Ureter (tissue), 1 donor: Measurements from ENCODE around the gene PTPRT. TPM values are rescaled to one million over a fixed set of nuclear protein-coding genes. Genes with fewer than 3 reads are reported as not detected.

Experiments
- DNase-seq: peaks from one replicate; pipeline ENCODE4 v3.0.0-alpha.2; 2020; ENCODE audit warnings: low spot score
- total RNA-seq: library from RNA; stranded (reverse); gene quantifications from one replicate; pipeline ENCODE4 v1.2.4, GENCODE V29; 2023
- donor health status: DM: yes; HTN: yes; CAD: no.

Gene PTPRT
- total RNA-seq, 1 donor from 2014 or later = 0.10 TPM

DNA sequence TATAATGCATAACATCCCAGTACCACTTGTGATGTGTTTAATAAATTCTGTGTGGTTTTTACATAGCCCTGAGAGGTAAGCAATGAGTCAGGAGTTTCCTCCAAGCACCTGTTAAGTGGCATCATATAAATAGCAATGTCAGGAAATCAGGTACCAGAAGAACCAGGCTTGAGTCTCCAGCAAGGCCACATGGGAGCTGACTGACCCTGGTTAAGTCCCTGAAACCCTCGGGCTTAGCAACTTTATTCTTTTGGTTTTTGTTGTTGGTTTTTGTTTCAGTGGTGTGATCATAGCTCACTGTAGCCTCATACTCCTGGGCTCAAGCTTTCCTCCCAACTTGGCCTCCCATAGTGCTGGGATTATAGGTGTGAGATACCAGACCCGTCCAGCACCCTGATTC is 70.0 kb downstream of the PTPRT start:
- DNase-seq = no peak

DNA sequence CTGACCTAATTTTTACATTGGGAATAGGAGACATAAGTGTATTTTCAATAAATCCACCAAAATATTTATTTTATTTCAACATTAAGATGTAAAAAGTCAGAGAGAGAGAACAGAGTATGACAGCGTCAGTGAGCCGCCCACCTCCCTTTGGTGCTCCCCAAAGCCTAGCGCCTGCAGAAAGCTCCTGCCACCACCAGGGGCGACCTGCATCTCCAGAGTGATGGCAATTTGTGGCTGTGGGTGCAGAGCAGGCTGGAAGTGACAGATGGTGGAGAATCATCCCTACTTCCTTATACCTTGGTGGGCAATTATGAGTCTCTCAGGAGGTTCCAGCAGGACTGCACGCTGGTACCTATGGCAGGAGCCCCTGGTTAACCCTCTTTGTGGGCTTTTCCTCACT is 87.3 kb downstream of the PTPRT start:
- no peak for DNase-seq

DNA sequence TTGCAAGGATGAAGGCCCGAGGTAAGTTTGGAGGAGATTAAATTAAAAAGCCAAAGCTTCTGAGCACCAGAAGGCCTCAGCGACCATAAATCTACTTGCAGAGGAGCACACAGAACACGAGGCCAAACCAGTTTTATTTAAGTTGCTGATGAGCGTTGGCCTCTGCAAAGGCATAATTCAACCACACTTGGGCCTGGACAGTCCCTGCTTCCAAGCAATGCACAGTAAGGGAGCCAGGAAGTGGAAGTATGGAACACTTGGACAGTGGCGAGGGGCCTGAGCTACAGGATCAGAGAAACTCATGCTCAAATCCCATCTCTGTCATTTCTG is 92.8 kb downstream of the PTPRT start:
- DNase-seq = no peak

DNA sequence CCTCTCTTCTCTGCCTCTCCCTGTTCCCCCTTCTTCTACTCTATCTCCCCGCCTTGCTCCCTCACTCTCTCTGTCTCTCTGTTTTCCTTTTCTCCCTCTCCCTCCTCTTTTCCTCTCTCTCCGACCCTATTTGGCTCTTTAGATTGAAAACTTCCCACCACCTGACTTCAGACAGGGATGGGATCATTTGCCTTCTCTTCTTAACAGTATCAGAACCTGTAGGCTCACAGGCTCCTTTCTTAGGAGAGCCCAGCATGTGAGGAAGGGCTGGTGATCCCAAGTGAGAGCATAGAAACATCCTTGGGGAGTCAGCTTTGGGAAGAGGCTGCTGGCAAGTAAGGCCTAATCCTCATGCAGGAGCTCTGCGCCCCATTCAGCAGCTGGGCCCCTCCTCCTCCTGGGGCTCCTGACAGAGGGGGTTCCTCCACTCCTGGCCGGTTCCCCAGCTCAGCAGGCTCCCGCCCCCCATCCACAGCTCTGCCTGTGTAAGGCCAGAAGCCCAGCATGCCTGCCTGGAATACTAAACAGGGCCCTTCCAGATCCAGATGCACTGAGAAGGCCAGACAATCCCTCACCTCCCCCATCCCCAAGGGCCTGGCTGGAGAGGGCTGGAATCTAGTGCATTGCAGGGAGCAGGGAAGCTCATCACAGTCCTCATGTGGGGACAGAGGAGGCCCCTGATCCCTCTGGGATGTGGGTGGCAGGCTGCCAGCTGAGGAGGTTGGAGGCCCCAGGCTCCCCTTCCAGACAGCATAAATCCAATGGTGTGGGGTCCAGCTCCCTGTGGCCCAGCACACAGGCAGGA is 93.4 kb downstream of the PTPRT start:
- no peak for DNase-seq

DNA sequence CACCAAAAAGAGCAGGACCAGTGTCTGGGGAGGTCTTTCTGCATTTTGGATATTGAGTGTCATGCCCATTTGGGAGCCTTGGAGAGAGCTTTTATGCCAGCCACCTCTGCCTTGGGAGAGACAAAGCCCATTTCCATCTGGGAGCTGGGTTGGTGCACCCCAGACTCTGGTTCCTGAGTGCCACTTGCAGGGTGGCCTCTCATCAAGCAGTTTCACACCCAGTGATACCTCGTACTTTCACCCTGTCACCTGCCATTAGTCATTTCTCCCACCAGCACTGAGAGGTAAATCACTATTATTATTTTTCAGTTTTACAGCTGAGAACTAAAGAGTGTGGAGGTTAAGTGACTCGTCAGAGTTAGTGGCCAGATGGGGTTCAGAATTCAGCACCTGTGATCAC is 94.7 kb downstream of the PTPRT start:
- no peak for DNase-seq

DNA sequence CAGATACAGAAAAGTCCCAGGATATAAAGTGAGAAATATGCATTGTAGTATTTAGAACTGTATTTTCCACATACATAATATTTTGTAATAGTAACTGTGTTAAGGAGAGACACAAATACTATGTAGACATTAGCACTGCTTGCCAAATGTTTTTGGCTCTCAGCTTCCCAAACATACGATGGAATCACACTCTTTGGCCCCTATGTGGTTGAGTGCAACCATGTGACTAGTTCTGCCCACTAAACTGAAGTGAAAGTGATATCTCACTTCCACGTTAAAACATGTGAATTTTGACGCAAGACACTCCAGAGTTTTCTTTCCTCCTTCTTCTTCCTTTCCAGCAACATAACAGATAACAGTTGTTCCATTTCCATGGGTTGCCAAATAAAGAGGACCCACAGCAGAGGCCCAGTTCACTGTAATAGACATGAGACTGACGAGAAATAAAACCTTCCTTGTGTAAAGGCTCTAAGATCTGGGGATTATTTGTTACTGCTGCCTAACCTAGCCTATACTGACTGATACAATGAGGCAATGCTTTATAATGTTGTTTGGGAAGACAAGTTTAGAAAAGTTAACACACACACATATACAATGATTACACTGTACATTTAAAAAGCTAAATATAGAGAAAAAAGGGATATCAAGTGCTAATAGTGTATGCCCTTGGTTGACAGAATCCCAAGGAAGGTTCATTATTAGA is 97.2 kb downstream of the PTPRT start:
- no peak for DNase-seq

DNA sequence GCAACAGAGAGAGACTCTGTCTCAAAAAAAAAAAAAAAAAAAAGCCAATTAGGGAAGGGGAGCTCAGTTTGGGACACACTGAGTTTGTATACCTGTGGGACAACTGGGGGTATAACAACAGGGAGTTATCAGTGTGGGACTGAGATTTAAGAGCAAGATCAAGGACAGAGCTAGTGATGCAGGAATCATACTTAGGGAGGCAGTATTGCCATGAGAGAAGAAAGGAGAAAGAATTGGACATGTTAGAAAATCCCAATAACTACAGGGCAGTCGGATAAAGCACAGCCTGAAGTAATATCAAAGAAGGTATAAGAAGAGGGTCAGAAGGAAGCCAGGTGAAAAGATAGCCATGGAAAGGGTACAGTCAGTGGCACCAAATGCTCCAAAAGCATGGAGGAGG is 121.2 kb downstream of the PTPRT start:
- DNase-seq = no peak

DNA sequence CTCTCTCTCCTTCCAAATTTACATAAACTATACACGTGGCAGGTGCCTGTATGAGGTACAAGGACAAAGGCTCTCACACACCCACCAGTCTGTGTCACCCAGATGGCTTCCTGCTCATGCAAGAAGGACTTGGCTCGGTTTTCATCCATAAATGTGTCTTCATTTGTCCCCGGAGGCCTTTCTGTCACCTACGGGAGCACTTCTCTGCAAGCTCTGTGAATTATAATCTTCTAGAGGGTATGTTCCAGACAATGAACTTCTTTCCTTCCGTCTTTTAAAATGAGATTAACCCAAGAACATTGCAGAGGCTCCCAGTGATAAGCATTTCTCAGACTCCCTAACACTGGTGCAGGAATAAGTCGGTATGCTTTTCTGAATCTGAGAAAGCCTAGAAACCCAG is 123.6 kb downstream of the PTPRT start:
- DNase-seq = no peak

DNA sequence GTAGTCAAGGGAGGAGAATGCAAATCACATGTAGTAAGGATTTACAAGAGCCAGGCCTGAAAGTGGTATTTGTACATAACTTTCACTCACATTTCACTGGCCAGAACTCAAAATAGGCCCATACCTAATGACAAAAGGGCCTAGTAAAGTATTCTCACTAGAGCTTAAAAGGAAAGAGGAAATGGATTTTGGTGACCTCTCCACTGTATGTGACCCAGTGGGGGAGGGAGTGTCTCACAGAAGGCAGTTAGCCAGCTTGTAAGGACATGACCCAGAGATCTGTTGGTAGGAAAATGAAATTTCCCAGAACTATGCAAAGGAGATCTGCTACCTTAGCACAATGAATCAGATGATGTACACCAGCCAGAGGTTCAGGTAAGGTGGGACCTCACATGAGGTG is 124.4 kb downstream of the PTPRT start:
- DNase-seq = no peak

DNA sequence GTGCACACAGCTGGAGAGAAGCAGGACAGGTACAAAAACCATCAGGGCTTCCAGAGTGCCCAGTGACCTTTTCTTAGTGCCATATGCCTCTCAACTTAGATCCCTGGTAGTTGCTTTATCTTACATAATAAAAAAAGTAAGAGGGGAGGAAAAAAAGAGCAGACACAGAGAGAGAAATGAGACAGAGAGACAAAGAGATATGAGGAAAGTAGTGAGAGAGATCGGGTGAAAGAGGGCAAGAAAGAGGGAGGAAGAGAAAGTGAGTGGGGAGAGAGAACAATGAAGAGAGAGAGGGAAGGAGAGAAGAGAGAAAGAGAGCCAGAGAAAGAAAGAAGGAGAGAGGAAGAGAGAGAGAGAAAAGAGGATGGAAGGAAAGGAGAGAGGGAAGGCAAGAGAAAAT is 131.6 kb downstream of the PTPRT start:
- no peak for DNase-seq

DNA sequence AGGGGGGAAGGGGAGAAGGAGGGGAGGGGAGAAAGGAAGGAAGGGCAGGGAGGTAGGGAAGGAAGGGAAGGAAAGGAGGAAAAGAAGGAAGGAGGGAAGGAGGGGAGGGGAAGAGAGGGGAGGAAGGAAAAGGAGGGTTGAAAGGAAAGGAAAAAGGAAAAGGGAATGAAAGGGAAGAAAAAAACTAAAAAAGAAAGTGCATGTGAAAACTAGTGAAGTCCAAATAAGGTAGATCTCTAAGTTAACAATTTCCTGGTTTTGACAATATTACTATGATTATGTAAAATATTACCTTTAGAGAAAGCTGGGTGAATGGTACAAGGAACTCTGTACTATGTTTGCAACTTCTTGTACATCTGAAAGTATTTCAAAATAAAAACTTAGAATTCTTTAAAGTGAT is 132.4 kb downstream of the PTPRT start:
- no peak for DNase-seq

DNA sequence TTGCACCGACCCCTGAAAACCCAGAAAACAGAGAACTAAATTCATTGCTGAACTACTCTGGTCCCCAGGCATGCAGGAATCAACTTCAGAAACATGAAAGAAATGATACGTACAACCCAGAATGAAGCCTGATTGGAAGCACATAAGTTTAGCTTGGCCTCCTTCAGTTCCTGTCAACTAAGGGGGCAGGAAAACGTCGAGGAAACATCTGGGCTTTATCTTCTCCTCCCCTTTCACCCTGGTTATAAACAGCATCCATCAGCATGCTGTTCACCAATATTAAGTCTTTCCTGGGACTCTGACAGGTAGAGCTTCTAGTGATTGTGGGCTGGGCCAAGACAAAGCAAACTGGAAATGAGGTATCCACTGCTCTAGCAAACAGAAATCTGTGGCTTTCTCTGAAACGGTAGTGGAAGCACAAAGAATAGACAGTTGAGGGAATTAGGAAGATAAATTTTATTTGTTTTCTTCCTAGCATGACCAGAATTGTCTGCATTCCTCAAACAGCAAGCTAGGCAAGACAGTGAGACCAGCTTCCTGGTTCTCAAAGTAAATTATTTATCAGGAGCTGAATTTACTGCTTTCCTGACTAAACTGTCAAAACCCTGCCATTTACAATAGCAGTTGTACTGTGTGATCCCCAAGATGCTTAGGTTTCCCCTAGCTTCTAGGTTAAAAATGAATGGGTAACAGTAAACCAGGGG is 134.4 kb downstream of the PTPRT start:
- DNase-seq = no peak

DNA sequence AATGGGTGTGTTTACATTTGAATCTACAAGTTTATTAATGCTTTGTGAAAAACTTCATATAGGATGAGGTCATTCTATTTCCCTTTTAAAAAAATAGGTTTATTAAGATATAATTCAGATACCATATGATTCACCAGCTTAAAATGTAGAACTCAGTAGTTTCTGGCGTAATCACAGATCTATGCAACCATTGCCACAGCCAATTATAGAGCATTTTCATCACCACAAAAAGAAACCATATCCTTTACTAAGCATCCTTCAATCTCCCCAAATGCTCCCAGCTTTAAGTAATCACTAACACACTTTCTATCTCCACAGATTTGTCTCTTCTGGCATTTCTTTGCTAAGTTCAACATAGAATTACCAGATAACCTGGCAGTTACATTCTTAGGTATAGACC is 137.2 kb downstream of the PTPRT start:
- no peak for DNase-seq

DNA sequence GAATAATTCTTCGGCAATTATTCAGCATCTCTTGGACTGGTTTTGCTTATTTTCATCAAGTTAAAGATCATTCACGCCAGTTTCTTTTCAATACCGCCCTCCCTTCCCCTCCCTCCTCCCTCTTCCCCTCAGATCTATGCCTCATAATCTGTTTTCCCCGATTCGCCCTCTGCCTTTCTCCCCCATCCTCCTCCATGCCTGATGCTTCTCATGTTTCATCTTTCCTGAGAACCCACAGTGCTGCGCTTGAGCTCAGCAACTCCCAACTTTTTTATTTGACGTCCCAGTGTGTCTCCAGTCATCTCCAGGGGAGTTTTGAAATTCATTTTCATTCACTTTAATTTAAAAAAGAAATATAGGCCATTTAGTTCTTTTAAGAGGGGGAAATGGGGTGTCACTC is 142.7 kb downstream of the PTPRT start:
- DNase-seq = no peak

DNA sequence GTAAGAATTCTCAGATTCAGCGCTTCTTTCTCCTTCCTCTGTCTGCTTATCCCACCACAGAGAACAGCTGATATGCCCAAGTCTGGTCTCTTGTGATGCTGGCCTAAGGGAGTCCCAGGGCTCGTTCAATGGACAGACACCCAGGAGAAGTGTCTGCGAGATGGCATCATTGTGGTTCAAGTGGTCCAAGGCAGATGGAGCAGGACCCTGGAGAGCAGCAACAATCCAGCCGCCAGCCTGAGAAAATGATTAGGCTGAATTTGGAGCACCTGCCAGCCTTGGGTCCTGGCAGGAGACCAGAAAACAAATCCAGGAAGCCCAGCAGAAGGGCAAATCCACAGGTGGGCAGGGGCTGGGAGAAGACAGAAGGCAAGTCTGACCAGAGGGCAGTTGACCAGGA is 145.8 kb downstream of the PTPRT start:
- DNase-seq = no peak

DNA sequence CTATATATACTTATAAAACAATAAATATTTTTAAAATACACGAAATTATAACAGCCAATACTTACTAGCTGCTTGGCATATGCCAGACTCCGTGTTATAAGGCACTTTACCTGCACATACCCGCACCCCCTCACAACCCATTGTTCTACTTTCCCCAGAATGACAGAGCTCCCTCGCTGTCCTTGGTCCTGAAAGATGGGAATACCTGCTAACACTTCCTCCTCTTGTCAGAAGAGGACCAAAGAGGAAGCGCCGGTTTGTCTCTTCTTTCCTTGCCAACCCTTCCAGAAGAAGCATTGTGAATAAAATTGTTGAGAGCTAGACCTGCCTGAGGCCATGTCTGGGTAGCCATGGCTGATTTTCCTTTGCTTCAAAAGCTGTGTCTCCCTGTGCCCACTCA is 149.3 kb downstream of the PTPRT start:
- DNase-seq = no peak

DNA sequence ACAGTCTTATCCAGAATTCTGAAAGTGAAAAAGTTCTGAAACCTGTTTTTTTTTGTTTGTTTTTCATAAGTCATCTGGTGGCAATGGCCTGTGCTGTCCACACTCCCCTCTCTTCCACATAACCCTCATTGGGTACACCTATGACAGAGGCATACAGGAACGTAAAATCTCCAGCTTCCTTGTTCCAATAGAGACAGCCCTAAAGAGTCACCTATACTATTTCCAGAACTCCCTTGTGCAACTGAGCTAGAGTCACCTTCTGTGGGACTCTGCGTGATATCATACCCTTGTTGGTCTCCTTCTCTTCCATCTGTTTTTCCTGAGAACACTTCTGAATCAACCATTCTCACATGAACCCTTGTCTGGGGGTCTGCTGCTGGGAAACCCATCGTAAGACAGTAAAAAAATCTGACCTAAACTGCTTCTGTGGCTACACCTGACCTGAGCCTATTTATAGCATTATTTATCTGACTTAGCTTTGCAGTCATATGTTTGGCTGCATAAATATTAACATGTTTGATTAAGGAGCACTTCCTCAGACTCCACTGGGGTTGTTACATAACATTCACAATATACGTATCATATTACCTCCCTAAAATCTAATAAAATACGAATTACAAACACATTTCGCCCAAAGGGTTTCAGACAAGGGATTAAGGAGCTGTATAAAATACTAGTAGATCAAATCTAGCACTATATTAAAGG is 151.9 kb downstream of the PTPRT start:
- DNase-seq = no peak

DNA sequence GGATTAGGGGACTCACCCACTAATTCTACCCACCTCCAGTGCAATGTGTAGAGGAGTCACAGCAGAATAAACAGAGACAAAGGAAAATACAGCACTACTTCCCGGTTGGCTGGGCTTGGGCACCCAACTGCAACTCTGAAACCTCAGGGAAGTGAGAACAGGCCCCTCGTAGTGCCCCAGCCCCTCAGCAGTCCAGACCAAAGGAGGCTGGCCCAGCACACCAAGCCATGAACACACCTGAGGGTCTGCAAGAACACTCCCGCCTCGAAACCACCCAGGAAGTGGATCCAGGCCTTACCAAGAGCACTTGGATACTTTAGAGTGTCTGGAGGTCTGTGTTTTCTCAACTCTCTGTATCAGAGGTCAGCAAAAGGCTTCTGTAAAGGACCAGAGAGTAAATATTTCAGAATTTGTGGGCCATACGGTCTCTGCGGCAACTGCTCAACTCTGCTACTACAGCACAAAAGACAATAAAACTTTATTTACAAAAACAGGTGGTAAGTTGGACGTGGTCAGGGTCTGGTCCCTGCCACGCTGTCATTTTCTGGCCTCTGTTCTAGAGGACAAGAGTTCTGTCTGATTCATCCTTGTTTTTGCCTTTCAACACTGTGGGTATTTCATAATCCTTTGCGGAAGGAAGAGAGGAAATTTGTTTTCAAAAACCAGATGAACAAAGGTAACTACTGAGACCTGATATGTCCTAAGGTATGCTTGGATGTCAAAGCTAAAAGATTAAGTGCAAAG is 154.6 kb downstream of the PTPRT start:
- no peak for DNase-seq

DNA sequence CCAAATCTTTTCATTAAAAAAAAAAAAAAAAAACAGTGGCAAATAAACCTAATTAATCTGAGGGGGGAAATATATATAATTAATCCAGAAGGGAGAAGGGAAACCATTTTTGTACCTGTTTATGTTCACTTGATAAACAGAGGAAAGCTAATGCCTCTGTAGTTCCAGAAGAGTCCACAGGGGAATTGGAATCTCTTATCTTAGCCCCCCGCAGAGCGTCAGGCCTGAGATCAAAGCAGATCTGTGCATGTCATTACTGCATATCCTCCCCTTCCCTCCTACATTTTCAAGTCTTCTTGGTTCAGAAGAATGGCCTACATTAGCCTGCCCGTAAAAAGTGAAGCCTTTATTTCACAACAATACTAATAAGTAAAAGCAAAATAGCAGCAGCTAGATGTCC is 157.2 kb downstream of the PTPRT start:
- DNase-seq = no peak

DNA sequence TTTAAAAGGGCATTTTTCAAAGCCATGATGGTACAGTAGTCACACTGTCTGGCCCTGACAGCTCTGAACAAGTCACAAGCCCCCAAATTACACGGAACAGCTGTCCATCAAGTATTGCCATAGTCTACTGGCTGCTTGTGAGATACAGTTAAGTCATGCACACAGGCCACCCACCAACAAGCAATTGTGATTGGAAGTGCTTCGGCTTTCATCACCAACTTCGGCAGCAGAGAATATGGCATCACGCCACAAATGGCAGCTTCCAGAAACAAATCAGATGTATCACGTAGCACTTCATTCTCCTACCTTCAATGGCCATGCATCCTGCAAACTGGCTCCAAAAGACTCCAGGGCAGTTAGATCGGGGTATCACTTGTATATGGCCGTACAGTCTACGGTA is 160.5 kb downstream of the PTPRT start:
- DNase-seq = no peak

DNA sequence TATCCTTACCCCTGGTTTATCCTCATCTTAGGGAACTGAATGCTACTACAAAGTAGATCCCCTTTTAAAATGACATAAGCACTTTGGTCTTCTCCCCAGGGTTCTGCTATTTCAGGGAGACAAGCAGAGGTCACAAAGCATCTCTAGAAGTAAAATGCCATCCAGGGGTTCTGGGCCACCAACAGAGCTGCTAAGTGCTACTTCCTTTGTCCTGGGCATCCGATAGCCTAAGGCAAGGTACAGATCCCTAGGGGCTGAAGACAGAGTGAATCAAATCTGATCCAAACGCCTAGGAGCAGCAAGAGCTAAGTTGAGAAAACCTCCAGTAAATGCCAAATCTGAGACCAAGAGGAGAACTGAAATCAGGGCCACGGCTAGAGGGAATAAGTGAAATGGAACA is 161.2 kb downstream of the PTPRT start:
- DNase-seq = no peak

DNA sequence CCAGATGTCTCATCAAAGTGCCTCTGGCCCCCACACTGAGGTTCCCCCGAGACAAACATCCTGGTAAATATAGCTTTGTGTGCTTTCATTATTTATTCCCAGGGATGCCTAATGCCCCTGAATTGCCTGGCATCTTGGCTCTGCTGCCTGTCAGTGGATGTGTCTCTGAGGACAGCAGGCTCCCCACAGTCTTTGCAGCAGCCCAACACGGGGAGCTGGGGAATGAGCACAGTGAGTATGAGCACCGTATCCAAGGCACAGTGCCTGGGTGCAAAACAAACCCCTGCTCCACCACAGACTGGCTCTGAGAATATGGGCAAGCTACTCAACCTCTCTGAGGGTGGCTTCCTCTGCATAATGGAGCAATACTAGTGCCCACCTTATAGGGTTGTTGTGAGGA is 165.9 kb downstream of the PTPRT start:
- DNase-seq = no peak
